Left renal cortex interstitium (tissue), 4 donors: ENCODE data around the gene KLF18. TPM values are rescaled to one million over a fixed set of nuclear protein-coding genes. Genes with fewer than 3 reads are reported as not detected.

Experiments
- polyA plus RNA-seq, 4 donors: library from polyadenylated mRNA; unstranded; fragments of 120-200 nt; gene quantifications; one replicate each; pipeline ENCODE4 v1.2.1, GENCODE V29; 2013; ENCODE audit not compliant: insufficient read length in 4 of 4

Gene KLF18
- polyA plus RNA-seq, 4 donors: not detected

Other genes starting within 250 kb of the KLF18 start
- 1 to 10 TPM; 1.2 to 2.4 (median 1.9) TPM for gene ARTN, start 207.8 kb downstream of the KLF18 start, polyA plus RNA-seq
- 10 to 100 TPM; 32.2 to 48.9 (median 39.3) TPM for gene IPO13, start 194.7 kb downstream of the KLF18 start, polyA plus RNA-seq
- gene DPH2, start 171.6 kb downstream of the KLF18 start, polyA plus RNA-seq: 10 to 100 TPM; 20.8 to 24.9 (median 22.9) TPM
- gene ATP6V0B, start 166.7 kb downstream of the KLF18 start, polyA plus RNA-seq: 100 to 1,000 TPM; 146 to 165 (median 151) TPM
- gene B4GALT2, start 162.4 kb downstream of the KLF18 start, polyA plus RNA-seq: 10 to 100 TPM; 37.3 to 58.4 (median 42.3) TPM
- 10 to 100 TPM; 13.2 to 30.1 (median 23.5) TPM for gene CCDC24, start 150.0 kb downstream of the KLF18 start, polyA plus RNA-seq
- 1 to 10 TPM; 5.6 to 8.8 (median 6.9) TPM for gene SLC6A9, start 110.2 kb downstream of the KLF18 start, polyA plus RNA-seq
- gene KLF17, start 22.8 kb downstream of the KLF18 start, polyA plus RNA-seq: under 1 TPM in 1 of 4 donors, not detected in 3; 0.03 TPM
- gene DMAP1, start 71.8 kb upstream of the KLF18 start, polyA plus RNA-seq: 10 to 100 TPM; 53.2 to 74.3 (median 61.3) TPM
- gene ERI3, start 213.6 kb upstream of the KLF18 start, polyA plus RNA-seq: 100 to 1,000 TPM in 1 of 4 donors, 10 to 100 TPM in 3; 83.2 to 104 (median 91.7) TPM